Ecto neural progenitor cell (in vitro differentiated cells): ENCODE results near the gene RNF14.

Experiments used
- DNase-seq: peaks from one replicate; pipeline ENCODE4 v3.0.0-alpha.2; 2018; ENCODE audit warnings: low spot score

Gene RNF14

GRCh38 chr5:141947316-141947715 is 21.6 kb upstream of the RNF14 start:
- no peak for DNase-seq

- DNase-seq: no peak
Measured at GRCh38 chr5:141948812-141949211, 20.1 kb upstream of the RNF14 start.

DNA sequence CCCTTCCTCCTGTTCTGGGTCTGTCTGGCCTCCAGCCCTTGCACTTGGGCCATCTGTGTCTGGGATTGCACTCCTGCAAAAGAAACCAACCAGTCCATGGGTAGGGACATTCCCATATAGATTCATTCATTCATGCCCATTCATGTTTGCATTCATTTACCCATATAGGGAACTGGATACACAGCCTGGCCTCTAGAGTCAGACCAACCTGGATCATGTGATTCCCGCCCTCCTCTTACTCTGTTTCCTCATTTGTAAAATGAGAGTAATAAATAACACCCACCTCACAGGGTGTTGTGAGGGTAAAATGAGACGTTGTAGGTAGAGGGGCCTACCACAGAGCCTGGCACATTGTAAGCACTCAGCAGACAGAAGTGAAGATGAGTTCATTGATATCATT is 19.4 kb upstream of the RNF14 start:
- no peak for DNase-seq

DNA sequence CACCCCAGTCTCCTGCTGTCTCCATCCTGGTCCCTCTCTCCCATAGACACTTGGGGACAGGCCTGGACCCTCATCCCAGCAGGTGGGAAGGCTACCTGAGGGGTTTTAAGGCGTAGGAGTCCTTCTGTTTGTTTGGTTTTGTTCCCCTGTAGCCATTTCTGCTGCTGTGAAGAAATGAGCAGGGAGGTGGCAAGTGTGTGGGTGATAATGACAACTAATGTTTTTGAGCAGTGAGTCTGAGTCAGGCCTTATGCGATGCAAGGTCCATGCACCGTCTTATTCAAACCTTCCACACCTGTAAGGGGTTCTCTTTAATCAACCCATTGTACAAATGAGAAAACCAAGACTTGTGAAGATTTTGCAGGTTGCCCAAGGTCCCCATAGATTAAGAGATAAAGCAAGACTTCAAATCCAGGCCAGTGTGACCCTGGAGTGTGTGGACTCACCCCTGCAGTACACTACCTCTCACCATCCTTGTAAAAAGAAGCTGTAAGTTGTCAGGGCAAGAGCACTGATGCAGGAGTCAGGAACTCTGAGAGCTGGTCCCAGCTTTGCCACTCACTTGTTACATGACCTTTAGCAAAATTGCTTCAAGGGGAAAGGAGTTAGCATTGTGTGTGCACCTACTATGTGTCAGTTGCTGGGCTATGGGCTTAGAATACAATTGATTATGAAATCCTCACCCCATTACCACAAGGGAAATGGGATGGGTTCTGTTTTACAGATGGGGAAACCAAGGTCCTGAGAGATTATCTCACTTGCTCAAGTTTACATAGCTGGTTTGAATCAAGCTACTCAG is 18.5 kb upstream of the RNF14 start:
- DNase-seq: no peak

GRCh38 chr5:141951332-141951781 is 17.5 kb upstream of the RNF14 start:
- DNase-seq: peak; percentile 67

DNA sequence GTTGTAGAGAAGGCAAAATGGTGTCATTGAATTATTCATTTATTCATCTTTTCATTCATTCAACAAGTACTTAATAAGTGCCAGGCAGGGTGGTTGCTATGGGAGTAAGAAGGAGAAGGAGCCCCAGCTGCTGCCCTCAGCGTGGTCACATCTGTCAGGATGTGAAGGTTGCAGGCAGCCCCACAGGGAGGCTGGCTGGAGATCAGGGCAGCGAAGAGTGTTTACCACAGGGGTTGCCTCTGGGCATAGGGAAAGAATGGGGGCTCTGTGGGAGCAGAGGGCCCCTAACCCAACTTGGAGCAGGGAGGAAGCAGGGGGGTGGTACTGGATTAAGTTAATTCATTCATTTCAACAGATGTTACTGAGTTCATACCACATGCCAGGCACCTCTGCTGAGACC is 16.9 kb upstream of the RNF14 start:
- no peak for DNase-seq

DNA sequence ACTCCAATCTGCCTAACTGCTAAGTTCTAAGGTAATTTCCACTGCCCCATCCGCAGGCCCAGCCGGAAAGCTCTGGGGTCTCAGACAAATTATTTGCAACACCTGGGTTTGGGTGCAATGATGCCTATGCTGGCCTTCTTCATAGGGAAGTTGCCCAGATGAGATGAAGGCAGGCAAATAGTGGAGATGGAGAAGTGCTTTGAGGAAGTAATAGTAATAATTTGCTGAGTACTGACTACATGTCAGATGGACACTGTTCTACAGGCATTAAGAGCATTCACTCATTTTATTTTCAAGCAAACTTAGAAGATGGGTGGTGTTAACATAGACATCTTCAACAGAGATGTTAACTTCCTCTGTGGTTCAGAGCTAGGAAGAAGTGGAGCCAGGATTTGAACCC is 14.7 kb upstream of the RNF14 start:
- DNase-seq: no peak

GRCh38 chr5:141957367-141957996 is 11.4 kb upstream of the RNF14 start:
- no peak for DNase-seq

GRCh38 chr5:141958113-141958512 is 10.8 kb upstream of the RNF14 start, which contains the start of gene PCDH12:
Gene PCDH12, minus strand, starts transcription at chr5:141958202. Its CDS starts 351 bp downstream, at chr5:141957851.
- no peak for DNase-seq

- no peak for DNase-seq
Measured at GRCh38 chr5:141958546-141959172, 10.2 kb upstream of the RNF14 start.

DNA sequence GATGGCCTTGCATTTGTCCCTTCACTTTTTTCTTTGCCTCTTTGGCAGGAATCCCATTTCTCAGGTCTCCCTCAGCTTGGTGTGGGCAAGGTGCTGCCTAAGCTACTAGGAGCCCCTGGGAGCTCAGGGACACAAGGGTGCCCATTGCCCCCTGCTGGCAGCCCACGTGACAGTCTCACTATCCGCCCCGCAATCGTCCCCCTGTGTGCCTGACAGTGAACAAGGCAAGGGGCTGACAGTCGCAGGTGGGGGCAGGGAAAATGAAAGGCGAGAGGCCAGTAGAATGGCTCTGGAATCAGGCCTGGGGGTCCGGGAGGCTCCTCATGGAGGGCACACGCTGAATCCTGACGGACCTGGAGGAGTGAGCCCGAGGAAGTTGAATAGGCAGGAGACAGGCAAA is 8.9 kb upstream of the RNF14 start:
- DNase-seq: no peak

DNA sequence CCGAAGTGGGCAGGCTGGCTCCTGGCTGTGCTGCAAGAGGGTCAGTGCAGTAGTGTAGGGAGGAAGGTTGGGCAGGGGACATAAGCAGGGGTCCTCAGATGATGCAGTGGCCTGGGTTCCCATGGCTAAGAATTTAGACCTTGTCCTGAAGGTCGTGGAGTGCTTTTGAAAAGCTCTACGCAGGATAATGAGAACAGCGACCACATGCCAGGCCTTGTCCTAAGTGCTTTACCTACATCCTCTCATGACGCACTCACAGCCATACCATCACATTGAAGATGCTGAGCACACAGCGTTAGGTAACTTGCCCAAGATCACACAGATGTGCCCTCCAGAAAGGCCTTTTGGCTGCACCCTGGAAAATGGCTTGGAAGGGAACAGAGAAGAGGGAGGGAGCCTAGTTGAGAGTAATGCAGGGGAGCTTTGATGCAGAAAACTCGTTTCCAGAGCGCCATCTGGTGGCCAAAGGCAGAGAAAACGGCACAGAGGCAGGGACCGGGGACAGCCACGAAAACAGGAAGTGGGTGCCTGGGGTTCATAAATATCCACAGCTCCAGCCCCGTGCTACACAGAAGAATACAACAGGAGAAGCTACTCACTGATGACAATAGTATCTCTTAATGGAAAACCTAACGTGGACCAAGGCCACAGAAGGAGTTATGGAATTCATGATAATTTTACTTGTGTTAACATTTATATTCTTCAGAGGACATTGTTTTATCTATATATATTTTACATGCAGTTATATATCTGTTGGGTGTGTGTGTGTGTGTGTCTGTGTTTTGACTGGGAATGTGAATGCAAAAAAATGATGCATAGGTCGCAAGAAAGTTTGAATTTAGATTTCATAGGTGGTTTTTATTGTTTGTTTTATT is 8.2 kb upstream of the RNF14 start:
- DNase-seq: peak; percentile 89

DNA sequence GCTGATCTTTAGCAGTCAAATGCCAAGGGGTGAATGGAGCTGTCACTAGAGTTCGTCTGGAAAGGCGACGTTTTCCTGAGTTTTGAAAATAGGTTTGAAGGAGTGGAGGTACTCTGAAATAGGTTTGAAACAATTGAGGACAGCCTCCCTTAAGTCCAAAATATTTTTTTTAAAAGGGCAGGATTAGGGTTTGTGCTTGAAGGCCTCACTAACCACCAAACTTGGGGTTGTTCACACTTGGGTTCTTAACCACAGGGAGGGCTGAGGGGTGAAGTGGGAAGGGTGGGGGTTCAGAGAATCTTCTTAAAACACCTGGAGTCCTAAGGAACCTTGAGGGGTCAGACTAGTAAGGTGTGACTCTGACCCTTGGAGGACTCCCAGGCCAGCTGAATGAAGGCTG is 7.4 kb upstream of the RNF14 start:
- DNase-seq: no peak

DNA sequence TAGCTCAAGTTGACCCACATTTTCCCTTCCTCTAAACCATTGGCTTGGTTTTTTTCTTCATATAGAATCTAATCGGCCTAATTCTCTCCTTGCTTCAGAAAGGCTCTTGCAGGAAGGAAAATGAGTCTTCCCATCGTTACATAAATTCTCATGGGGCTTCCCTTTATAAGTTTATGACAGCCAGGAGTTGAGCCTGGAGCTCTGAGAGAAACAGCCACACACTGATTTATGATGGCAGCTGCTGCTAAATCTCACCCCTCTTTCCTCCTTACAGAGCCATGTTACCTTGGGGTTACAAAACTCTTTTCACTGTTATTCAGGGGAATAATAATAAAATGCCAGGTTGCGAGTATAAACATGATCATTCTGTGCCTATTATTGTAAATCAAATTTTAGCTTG is 5.2 kb upstream of the RNF14 start:
- DNase-seq: no peak

DNA sequence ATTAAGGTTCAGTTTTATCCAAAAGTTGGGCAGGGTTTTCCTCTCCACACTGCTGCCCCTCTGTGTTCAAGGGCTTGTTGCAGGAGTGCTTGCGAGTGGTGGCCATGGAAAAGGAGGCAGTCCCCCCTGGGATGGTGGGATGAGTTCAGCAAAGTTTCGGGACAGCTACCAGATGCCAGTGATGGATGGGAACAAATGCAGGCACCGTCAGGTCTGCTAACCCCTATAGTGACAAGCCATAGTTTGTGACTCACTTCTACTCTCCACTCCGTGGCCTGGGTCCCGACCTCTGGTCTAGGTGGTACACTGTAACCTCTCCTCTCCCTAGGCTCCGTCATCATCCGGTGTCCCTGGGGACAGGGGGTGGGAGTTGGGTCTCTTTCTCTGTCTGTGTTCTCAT is 3.8 kb upstream of the RNF14 start:
- no peak for DNase-seq

DNA sequence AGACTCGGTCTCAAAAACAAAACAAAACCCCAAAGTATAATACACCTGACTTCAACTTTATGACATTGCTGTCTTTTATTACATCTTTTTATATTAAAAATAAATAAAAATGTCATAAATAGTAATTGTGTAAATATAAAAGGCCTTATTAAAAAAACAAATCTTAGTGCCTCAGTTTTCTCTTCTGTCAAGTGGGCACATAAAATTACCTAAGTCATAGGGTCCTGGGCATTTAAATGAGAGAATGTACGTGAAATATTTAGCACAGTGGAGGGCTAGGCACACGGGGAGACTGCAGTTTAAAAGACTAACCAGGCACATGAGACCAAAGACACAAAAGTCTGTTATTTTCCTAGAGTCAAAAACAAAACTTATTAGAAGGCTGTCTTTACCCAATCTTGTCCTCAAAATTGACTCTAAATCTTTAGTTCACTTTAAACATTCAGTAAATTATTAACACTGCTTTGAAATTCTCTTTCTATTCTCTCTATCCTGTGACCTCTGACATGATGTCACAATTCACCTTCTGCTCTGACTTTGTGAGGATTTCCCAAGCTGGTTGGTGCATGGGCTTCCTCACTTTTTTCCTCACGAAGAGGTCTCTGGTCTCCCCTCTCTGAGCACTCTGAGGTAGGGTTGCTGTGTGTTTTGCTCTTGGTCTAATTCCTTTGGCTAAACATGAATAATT is 2.5 kb upstream of the RNF14 start:
- DNase-seq: no peak

DNA sequence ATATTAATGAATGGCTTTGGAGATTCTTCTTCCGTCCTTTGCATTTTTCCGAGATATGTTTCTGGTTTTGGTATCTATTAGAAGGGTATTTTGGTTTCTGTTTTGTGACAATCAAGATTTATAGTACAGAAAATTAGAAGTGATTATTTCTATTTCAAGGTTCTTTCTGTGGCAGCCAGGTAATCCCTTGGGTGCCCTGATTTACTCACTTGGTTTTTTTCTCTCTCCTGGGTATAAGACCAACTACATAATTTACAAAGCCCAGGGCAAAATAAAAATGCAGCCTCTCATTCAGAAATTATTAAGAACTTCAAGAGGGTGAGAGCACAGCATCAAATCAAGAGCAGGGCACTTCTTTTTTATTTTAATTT is 2.0 kb upstream of the RNF14 start:
- no peak for DNase-seq

DNA sequence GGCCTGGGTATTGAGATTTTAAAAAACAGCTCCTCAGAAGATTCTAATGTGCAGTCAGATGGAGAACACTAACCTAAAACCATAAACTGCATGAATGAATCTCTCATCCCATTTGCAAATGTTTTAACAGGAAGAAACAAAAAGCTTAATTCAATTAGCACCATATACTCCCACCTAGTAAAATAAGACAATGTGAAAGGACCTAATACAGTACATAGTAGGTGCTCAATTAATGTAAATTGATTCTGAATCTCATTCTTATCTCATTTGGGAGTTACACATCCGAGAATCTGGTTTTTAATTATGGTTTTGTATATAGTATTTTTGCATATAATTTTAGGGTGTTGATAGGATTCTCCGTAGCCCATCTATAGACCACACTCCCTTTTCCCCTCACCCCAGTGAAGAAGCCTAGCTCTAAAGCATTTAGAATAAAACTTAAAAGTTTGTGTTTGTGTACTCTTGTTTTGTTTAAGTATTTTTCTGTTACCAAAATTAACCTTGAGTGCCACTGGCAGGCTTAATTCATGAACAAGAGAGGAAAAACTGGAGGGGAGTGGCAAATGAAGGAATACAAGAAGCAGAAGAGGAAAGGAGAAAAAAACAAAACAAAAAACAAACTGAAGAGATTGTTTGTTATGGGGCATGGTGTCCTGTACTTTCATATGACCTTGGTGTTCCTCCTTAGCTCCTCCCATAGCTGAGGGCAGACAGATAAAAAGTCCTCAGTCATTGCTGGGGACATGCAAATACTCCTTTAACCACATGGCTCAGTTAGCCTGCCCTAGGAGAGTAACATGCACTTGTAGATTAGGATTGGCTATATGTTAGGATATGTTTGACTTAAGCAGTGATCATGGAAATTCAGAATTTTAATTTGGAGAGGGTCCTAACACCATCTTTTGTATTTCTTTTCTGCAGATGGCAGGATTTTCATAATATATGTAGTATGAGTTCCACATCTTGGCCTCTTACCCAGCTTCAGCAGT is 1.2 kb downstream of the RNF14 start:
- no peak for DNase-seq

- no peak for DNase-seq
Measured at GRCh38 chr5:141973871-141974595, 5.1 kb downstream of the RNF14 start.

DNA sequence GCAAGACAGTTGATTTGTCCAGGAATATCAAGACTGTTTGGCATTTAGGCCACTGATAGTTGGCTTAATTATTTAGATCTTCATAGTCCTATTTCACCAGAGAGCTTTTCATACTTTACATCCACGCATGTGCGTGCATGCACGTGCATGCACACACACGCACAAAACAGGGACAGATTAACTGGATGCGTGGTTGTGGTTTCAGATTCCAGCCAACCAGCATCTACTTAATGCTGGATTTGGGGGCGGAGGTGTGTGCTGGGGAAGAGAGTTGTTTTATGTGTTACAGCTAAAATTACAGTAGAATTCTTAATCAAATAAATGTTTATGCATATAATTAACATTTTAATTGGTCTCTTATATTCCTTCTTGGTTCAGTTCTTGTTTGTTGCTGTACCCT is 7.3 kb downstream of the RNF14 start:
- no peak for DNase-seq
